ENCODE measurements around the gene TNFRSF13B. TPM values are rescaled to one million over a fixed set of nuclear protein-coding genes. Genes with fewer than 3 reads are reported as not detected.

The TNFRSF13B gene
- total and polyA plus RNA-seq, 2 experiments from 2014 or later: not detected

DNA sequence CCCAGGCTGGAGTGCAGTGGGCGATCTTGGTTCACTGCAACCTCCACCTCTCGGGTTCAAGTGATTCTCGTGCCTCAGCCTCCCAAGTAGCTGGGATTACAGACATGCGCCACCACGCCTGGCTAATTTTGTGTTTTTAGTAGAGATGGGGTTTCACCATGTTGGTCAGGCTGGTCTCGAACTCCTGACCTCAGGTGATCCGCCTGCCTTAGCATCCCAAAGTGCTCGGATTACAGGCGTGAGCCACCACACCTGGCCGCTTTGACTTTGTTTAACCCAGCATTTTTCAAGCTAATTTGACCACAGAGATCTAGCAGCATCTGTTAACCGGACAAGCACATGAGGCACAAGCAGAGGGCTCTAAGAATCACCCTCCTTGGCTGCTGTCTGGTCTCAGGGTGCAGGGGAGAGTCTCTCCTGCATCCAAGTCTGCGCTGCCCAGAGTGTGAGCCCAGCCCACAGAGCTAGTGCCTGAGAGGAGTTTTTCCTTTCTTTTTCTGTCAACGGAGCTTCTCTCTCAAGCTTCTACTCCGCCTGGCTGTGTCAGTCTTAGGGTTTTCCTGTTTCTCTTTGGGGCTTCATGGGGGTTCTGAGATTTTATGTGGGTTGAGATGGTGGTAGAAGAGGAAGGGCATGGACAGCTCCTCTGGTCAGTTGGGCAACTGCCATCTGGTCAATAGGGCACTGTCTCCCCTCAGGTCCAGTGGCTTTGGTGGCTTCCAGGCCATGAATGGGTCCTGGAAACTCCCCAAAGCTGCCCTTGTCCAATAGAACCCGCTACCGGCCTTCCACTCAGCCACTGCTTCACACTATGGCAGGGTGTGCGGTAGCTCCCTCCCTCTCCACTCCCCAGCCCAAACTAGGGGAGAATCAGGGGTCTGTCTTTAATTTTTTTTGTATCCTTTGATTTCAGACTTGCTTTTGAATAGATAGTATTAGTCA, 59.6 kb downstream of the TNFRSF13B start:
- Histone ChIP-seq H3K9me3 (ENCODE audit: low read depth) (no peaks in the 10 kb centered on the region), H3K27ac (no peak overlapping the region), H3K27me3 (no peaks in the 10 kb centered on the region), H3K4me1 (ENCODE audit: low read depth) (no peaks in the 10 kb centered on the region), H3K36me3 (no peaks in the 10 kb centered on the region), H3K4me3 (no peak overlapping the region)
- TF ChIP-seq, protein P1, sequence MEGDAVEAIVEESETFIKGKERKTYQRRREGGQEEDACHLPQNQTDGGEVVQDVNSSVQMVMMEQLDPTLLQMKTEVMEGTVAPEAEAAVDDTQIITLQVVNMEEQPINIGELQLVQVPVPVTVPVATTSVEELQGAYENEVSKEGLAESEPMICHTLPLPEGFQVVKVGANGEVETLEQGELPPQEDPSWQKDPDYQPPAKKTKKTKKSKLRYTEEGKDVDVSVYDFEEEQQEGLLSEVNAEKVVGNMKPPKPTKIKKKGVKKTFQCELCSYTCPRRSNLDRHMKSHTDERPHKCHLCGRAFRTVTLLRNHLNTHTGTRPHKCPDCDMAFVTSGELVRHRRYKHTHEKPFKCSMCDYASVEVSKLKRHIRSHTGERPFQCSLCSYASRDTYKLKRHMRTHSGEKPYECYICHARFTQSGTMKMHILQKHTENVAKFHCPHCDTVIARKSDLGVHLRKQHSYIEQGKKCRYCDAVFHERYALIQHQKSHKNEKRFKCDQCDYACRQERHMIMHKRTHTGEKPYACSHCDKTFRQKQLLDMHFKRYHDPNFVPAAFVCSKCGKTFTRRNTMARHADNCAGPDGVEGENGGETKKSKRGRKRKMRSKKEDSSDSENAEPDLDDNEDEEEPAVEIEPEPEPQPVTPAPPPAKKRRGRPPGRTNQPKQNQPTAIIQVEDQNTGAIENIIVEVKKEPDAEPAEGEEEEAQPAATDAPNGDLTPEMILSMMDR (IDR thresholded peaks at IDR 0.05; ENCODE audit: low read depth, low read length): no peak
- DNase-seq (ENCODE audit: low read depth in 1 of 2, low spot score in 1 of 2): no peak

DNA sequence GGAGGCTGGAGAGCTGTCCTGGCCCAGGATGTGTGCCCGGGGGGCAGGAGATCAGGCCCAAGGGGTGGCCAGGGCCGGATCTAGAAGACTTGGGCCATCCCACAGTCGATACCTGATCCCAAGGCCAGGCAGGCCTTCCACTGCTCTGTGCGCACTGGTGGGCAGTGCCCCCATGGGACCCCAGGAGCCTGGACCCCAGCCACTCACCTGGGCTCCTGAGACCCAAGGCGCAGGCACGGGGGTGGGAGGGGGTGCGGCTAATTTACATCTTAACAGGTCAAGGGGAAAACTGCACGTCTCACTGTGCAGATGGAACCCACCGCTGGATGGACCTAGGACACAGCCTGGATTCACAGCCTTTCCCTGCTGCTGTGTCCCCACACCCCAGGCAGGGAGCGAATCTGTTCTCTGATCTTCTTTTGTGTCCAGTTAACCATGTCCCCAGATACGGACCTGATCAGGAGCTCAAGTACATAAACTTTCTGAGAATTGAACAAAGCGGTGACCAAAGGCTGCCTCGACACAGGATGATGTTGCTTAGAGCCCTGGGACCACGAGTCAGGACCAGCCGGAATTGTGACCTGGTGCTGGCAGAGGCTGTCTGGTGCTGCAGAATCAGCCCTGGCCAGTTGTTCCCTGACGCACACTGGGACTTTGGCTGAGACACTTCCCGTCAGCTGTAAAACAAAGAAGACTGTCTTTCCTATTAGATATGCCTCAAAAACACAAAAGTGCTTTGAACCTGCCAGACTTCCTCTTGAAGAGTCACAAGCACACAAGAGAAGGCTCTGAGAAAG, 60.6 kb downstream of the TNFRSF13B start:
- TF ChIP-seq, protein P1 (IDR thresholded peaks at IDR 0.05; ENCODE audit: low read depth, low read length): no peak
- no peaks in the 10 kb centered on the region for H3K9me3 ChIP-seq (ENCODE audit: low read depth)
- H3K27ac ChIP-seq: no peak overlapping the region

DNA sequence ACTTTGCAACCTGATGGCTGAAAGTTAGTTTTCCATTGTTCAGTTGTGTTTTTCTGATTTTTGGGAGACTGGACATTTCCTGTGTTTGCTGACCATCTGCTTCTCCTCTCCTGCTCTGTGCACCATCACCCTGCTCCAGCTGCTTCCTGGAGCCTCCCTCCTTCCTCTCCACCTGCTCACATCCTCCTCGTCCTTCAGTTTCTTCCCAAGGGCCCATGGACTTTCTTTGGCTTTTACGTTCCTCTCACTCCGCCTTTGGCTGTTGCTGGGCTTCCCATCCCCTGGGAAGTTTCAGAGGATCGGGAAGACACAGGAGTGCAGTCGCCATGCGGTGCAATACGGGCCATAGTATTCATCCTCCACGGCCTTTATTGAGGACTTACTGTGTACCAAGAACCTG, 61.6 kb downstream of the TNFRSF13B start:
- H3K4me1 ChIP-seq (ENCODE audit: low read depth): no peaks in the 10 kb centered on the region

More for the DNA sequence above, 60.6 kb downstream of the TNFRSF13B start:
- H3K4me1 ChIP-seq (ENCODE audit: low read depth): no peaks in the 10 kb centered on the region
- H3K4me3 ChIP-seq: no peak overlapping the region
- peak in 1 of 2 donors; percentile 19 for DNase-seq (ENCODE audit: low read depth in 1 of 2, low spot score in 1 of 2)
- no peaks in the 10 kb centered on the region for H3K36me3 ChIP-seq
- no peaks in the 10 kb centered on the region for H3K27me3 ChIP-seq

DNA sequence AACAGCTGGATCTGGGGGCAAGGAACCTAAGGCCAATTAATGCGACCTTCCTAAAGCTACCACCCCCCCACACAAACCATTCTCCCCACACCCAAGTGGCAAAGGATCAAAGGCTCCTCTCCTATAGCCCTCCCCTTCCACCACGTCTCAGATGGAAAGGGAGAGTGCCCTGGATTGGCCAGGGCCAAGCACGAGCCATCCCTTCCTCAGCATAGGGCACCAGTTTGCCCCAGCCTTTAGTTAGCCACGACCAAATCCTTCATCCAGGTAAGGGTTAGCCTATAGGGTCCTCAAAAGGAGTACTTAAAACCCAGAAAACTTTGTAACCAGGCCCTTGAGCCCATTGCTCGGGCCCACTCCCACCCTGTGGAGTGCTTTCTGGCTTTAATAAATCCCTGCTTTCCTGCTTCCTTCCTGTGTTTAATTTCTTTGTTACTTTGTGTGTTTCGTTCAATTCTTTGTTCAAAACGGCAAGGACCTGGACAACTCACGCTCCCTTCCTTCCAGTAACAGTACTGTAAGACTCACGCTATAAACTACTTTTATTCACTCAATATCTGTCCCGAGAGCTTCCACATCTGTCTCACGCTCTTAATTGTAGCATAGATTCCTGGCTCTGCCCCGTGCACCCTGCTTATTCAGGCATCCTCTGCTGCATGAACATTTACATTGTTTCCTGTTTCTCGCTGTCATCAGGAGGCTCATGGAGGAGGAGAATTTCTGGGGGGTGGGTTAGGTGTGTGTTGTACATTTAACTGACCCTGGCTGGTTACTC, 62.3 kb downstream of the TNFRSF13B start:
- H3K4me3 ChIP-seq: no peak overlapping the region
- H3K4me1 ChIP-seq (ENCODE audit: low read depth): no peaks in the 10 kb centered on the region
- H3K9me3 ChIP-seq (ENCODE audit: low read depth): no peaks in the 10 kb centered on the region
- no peaks in the 10 kb centered on the region for H3K36me3 ChIP-seq
- H3K27me3 ChIP-seq: no peaks in the 10 kb centered on the region
- no peak overlapping the region for H3K27ac ChIP-seq
- DNase-seq (ENCODE audit: low read depth in 1 of 2, low spot score in 1 of 2): no peak
- TF ChIP-seq, protein P1 (IDR thresholded peaks at IDR 0.05; ENCODE audit: low read depth, low read length): no peak

More for the DNA sequence above, 61.6 kb downstream of the TNFRSF13B start:
- no peak overlapping the region for H3K27ac ChIP-seq
- TF ChIP-seq, protein P1 (IDR thresholded peaks at IDR 0.05; ENCODE audit: low read depth, low read length): no peak
- H3K9me3 ChIP-seq (ENCODE audit: low read depth): no peaks in the 10 kb centered on the region
- DNase-seq (ENCODE audit: low read depth in 1 of 2, low spot score in 1 of 2): no peak
- no peaks in the 10 kb centered on the region for H3K36me3 ChIP-seq
- H3K4me3 ChIP-seq: no peak overlapping the region
- H3K27me3 ChIP-seq: no peaks in the 10 kb centered on the region

DNA sequence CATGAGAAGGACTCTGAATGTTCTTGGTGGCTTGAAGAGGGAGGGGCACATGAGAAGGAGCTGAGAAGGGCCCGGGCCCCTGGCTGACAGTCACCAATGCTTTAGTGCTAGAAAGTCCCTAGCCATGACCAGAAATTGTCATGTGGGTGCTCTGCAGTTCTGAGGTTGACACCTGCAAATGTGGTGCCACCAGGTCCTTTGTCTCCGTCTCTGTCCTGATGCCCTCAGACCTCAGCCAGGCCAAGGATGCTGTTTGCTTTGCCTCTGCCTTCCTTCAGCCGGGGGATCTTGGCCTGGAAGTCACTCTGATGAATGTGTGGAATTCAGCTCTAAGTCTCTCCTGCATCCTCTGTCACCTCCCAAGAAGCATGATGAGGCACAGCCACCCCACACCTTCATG, 63.6 kb downstream of the TNFRSF13B start:
- no peak for DNase-seq (ENCODE audit: low read depth in 1 of 2, low spot score in 1 of 2)
- H3K4me1 ChIP-seq (ENCODE audit: low read depth): no peaks in the 10 kb centered on the region
- H3K27me3 ChIP-seq: no peaks in the 10 kb centered on the region
- H3K4me3 ChIP-seq: no peak overlapping the region
- H3K36me3 ChIP-seq: no peaks in the 10 kb centered on the region
- H3K27ac ChIP-seq: no peak overlapping the region
- TF ChIP-seq, protein P1 (IDR thresholded peaks at IDR 0.05; ENCODE audit: low read depth, low read length): no peak
- no peaks in the 10 kb centered on the region for H3K9me3 ChIP-seq (ENCODE audit: low read depth)
